Prostate gland (tissue), 2 donors: ENCODE results near the gene OR1N1.

Source experiments
- POLR2AphosphoS5 ChIP-seq: sonication (generic); formaldehyde crosslinking; IDR thresholded peaks from one replicate; pipeline ENCODE4 v1.6.1; 2017; ENCODE audit warnings: antibody characterized with exemption
- TF ChIP-seq, protein P1 (sequence below), 4 experiments: fragments of 200-600 bp in 2 of 4; fragments of 450-650 bp in 2 of 4; sonication (generic) in 2 of 4; IDR thresholded peaks; 1 replicate in 3 of 4; 2 replicates in 1 of 4; pipeline ENCODE4 v1.5.1; 2016 to 2019; ENCODE audit warnings: antibody characterized with exemption in 4 of 4, mild to moderate bottlenecking in 2 of 4, moderate library complexity in 2 of 4

DNA sequence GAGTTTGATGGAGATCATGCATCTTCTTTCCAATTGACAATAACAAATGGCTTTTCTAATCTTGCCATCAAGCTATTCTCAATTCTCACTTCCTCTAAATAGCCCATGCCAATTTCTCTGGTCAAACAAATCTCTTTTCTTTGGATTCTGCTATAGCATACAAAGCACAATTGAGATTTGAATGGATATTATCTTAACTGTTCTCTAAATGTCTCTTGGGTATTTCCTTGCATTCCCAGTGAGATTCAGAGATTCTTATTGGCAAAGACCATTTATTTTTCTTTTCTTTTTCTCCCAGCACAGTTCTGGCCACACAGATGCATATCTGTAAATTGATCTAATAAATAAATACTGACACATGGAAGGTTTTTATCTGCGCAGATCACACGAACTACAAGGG lies 25.7 kb upstream of the OR1N1 start, which contains the start of gene OR1N2:
- TF ChIP-seq, protein P1, sequence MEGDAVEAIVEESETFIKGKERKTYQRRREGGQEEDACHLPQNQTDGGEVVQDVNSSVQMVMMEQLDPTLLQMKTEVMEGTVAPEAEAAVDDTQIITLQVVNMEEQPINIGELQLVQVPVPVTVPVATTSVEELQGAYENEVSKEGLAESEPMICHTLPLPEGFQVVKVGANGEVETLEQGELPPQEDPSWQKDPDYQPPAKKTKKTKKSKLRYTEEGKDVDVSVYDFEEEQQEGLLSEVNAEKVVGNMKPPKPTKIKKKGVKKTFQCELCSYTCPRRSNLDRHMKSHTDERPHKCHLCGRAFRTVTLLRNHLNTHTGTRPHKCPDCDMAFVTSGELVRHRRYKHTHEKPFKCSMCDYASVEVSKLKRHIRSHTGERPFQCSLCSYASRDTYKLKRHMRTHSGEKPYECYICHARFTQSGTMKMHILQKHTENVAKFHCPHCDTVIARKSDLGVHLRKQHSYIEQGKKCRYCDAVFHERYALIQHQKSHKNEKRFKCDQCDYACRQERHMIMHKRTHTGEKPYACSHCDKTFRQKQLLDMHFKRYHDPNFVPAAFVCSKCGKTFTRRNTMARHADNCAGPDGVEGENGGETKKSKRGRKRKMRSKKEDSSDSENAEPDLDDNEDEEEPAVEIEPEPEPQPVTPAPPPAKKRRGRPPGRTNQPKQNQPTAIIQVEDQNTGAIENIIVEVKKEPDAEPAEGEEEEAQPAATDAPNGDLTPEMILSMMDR (IDR thresholded peaks at IDR 0.05), result no peak
- TF ChIP-seq POLR2AphosphoS5, result no peak
